Loucy (cell line): ENCODE measurements around the gene MID1IP1.

Experiments
- CTCF ChIP-seq: fragments of 200-600 bp; sonication (generic); conservative IDR thresholded peaks from 2 replicates; pipeline ENCODE4 v1.5.1; 2014; ENCODE audit warnings: mild to moderate bottlenecking, antibody characterized with exemption, low read length
- EZH2phosphoT487 ChIP-seq: fragments of 200-600 bp; IDR thresholded peaks from 2 replicates; pipeline ENCODE4 v1.6.1; 2018; ENCODE audit warnings: antibody characterized with exemption, mild to moderate bottlenecking, moderate library complexity, borderline replicate concordance

GRCh38 chrX:38799995-38800580 lies 1.2 kb upstream of the MID1IP1 start:
- TF ChIP-seq CTCF, result peak; percentile 55
- no peak for TF ChIP-seq EZH2phosphoT487
